ENCODE measurements around the gene ZNF24. TPM values are rescaled to one million over a fixed set of nuclear protein-coding genes. Genes with fewer than 3 reads are reported as not detected.
A peak's percentile ranks its signal among the peaks of the same experiment; 100 is the strongest.

ZNF24 gene
- total RNA-seq, 2 donors from 2014 or later: 36.3 to 37.6 TPM

- Mint-ChIP-seq H3K4me1 (peaks cover 4% of the 10 kb centered on the region), H3K9me3 (no peaks in the 10 kb centered on the region), H3K4me3 (no peak overlapping the region), H3K36me3 (ENCODE audit: low read depth) (no peaks in the 10 kb centered on the region), H3K27me3 (peaks cover 3% of the 10 kb centered on the region), H3K27ac (no peak overlapping the region)
- no peak for ATAC-seq (replicated peaks)
Measured at GRCh38 chr18:35374708-35375107, 30.5 kb upstream of the ZNF24 start.

- Mint-ChIP-seq H3K27me3 (no peaks in the 10 kb centered on the region), H3K9me3 (no peaks in the 10 kb centered on the region), H3K4me3 (no peak overlapping the region), H3K4me1 (peaks cover 4% of the 10 kb centered on the region), H3K36me3 (ENCODE audit: low read depth) (no peaks in the 10 kb centered on the region), H3K27ac (no peak overlapping the region)
- ATAC-seq (replicated peaks): peak; percentile 83
Measured at GRCh38 chr18:35371412-35372195, 27.4 kb upstream of the ZNF24 start.

- Mint-ChIP-seq H3K27ac (no peak overlapping the region), H3K4me1 (peaks cover 4% of the 10 kb centered on the region), H3K9me3 (no peaks in the 10 kb centered on the region), H3K27me3 (peaks cover 3% of the 10 kb centered on the region), H3K36me3 (ENCODE audit: low read depth) (no peaks in the 10 kb centered on the region), H3K4me3 (no peak overlapping the region)
- no peak for ATAC-seq (replicated peaks)
Measured at GRCh38 chr18:35369126-35369525, 24.9 kb upstream of the ZNF24 start.

GRCh38 chr18:35368595-35368994 lies 24.4 kb upstream of the ZNF24 start:
- Mint-ChIP-seq H3K4me3 (no peak overlapping the region), H3K27ac (no peak overlapping the region), H3K9me3 (no peaks in the 10 kb centered on the region), H3K4me1 (peaks cover 4% of the 10 kb centered on the region), H3K27me3 (peaks cover 3% of the 10 kb centered on the region), H3K36me3 (ENCODE audit: low read depth) (no peaks in the 10 kb centered on the region)
- no peak for ATAC-seq (replicated peaks)

GRCh38 chr18:35362531-35362930 lies 18.3 kb upstream of the ZNF24 start:
- Mint-ChIP-seq H3K9me3 (no peaks in the 10 kb centered on the region), H3K36me3 (ENCODE audit: low read depth) (no peaks in the 10 kb centered on the region), H3K27ac (no peak overlapping the region), H3K4me3 (no peak overlapping the region), H3K4me1 (no peaks in the 10 kb centered on the region), H3K27me3 (peaks cover 9% of the 10 kb centered on the region)
- ATAC-seq (replicated peaks): no peak

GRCh38 chr18:35361570-35362321 lies 17.5 kb upstream of the ZNF24 start:
- Mint-ChIP-seq H3K9me3 (no peaks in the 10 kb centered on the region), H3K27ac (no peak overlapping the region), H3K4me1 (no peaks in the 10 kb centered on the region), H3K36me3 (ENCODE audit: low read depth) (no peaks in the 10 kb centered on the region), H3K4me3 (no peak overlapping the region), H3K27me3 (peaks cover 9% of the 10 kb centered on the region)
- no peak for ATAC-seq (replicated peaks)

- H3K4me3 Mint-ChIP-seq: no peak overlapping the region
- peaks cover 2% of the 10 kb centered on the region for H3K27me3 Mint-ChIP-seq
- H3K36me3 Mint-ChIP-seq (ENCODE audit: low read depth): no peaks in the 10 kb centered on the region
- ATAC-seq (replicated peaks): peak; percentile 94
- H3K4me1 Mint-ChIP-seq: no peaks in the 10 kb centered on the region
- no peak overlapping the region for H3K27ac Mint-ChIP-seq
- peaks cover 4% of the 10 kb centered on the region for H3K9me3 Mint-ChIP-seq
Measured at GRCh38 chr18:35355140-35355618, 11.0 kb upstream of the ZNF24 start.

- Mint-ChIP-seq H3K9me3 (peaks cover 4% of the 10 kb centered on the region), H3K27me3 (no peaks in the 10 kb centered on the region), H3K27ac (no peak overlapping the region), H3K4me1 (no peaks in the 10 kb centered on the region), H3K36me3 (ENCODE audit: low read depth) (no peaks in the 10 kb centered on the region), H3K4me3 (no peak overlapping the region)
- ATAC-seq (replicated peaks): no peak
Measured at GRCh38 chr18:35352778-35353177, 8.6 kb upstream of the ZNF24 start.

GRCh38 chr18:35352283-35352682 lies 8.1 kb upstream of the ZNF24 start:
- no peak for ATAC-seq (replicated peaks)
- Mint-ChIP-seq H3K9me3 (peaks cover 4% of the 10 kb centered on the region), H3K27me3 (no peaks in the 10 kb centered on the region), H3K4me1 (no peaks in the 10 kb centered on the region), H3K4me3 (no peak overlapping the region), H3K36me3 (ENCODE audit: low read depth) (no peaks in the 10 kb centered on the region), H3K27ac (no peak overlapping the region)

- peaks cover 9% of the 10 kb centered on the region for H3K4me1 Mint-ChIP-seq
- ATAC-seq (replicated peaks): no peak
- peaks cover 16% of the 10 kb centered on the region for H3K36me3 Mint-ChIP-seq (ENCODE audit: low read depth)
- H3K9me3 Mint-ChIP-seq: peaks cover 4% of the 10 kb centered on the region
- no peak overlapping the region for H3K27ac Mint-ChIP-seq
- H3K4me3 Mint-ChIP-seq: no peak overlapping the region
- no peaks in the 10 kb centered on the region for H3K27me3 Mint-ChIP-seq
Measured at GRCh38 chr18:35348001-35348400, 3.8 kb upstream of the ZNF24 start.

- Mint-ChIP-seq H3K36me3 (ENCODE audit: low read depth) (peaks cover 31% of the 10 kb centered on the region), H3K9me3 (no peaks in the 10 kb centered on the region), H3K27ac (no peak overlapping the region), H3K4me3 (peak overlapping the region; percentile 98), H3K4me1 (peaks cover 9% of the 10 kb centered on the region), H3K27me3 (no peaks in the 10 kb centered on the region)
- no peak for ATAC-seq (replicated peaks)
Measured at GRCh38 chr18:35345950-35346349, 1.7 kb upstream of the ZNF24 start.

GRCh38 chr18:35345460-35345921 lies 1.3 kb upstream of the ZNF24 start:
- H3K27me3 Mint-ChIP-seq: no peaks in the 10 kb centered on the region
- H3K4me1 Mint-ChIP-seq: peaks cover 9% of the 10 kb centered on the region
- peaks cover 31% of the 10 kb centered on the region for H3K36me3 Mint-ChIP-seq (ENCODE audit: low read depth)
- peak overlapping the region; percentile 98 for H3K4me3 Mint-ChIP-seq
- H3K27ac Mint-ChIP-seq: peak overlapping the region; percentile 99
- no peaks in the 10 kb centered on the region for H3K9me3 Mint-ChIP-seq
- ATAC-seq (replicated peaks): no peak

GRCh38 chr18:35344736-35345459 lies 678 bp upstream of the ZNF24 start:
- Mint-ChIP-seq H3K36me3 (ENCODE audit: low read depth) (peaks cover 31% of the 10 kb centered on the region), H3K27ac (peak overlapping the region; percentile 99), H3K4me3 (peak overlapping the region; percentile 98), H3K9me3 (no peaks in the 10 kb centered on the region), H3K27me3 (no peaks in the 10 kb centered on the region), H3K4me1 (peaks cover 13% of the 10 kb centered on the region)
- peak; percentile 12 for ATAC-seq (replicated peaks)

- Mint-ChIP-seq H3K9me3 (no peaks in the 10 kb centered on the region), H3K4me3 (peak overlapping the region; percentile 98), H3K4me1 (peaks cover 13% of the 10 kb centered on the region), H3K27ac (peak overlapping the region; percentile 99), H3K27me3 (no peaks in the 10 kb centered on the region), H3K36me3 (ENCODE audit: low read depth) (peaks cover 31% of the 10 kb centered on the region)
- ATAC-seq (replicated peaks): no peak
Measured at GRCh38 chr18:35343488-35343935, 708 bp downstream of the ZNF24 start.
